ENCODE results near the gene CROCC2. TPM values are rescaled to one million over a fixed set of nuclear protein-coding genes. Genes with fewer than 3 reads are reported as not detected.

CROCC2 gene
- total and polyA plus RNA-seq, 2 of the 13 experiments (the other 11 are each of a cell fraction or from before 2014, with no cell fraction given) = not detected

- Histone ChIP-seq H2AFZ (ENCODE audit: low read length) (no peak overlapping the region), H3K27ac (ENCODE audit: extremely low read length, insufficient read depth, low read length) (no peak overlapping the region), H3K36me3 (replicated peaks in 1 of 2; ENCODE audit: control insufficient read depth in 1 of 2, insufficient read depth in 2 of 2, low read length in 2 of 2) (no peaks in the 10 kb centered on the region), H3K4me2 (ENCODE audit: low read depth, low read length) (no peak overlapping the region), H4K20me1 (ENCODE audit: insufficient read depth, low read length) (no peaks in the 10 kb centered on the region), H3K9me3 (ENCODE audit: low read length) (no peaks in the 10 kb centered on the region), H3K4me3 (replicated peaks in 1 of 3; ENCODE audit: insufficient read depth in 1 of 3, low read depth in 2 of 3, low read length in 3 of 3) (peak overlapping the region in 1 of 3 experiments; percentile 17; a peak in 1 of 6 replicates), H3K4me1 (ENCODE audit: insufficient read depth, low read length) (peaks cover 82% of the 10 kb centered on the region), H3K9ac (ENCODE audit: insufficient read depth, low read depth, low read length) (no peak overlapping the region), H3K79me2 (ENCODE audit: insufficient read depth, low read length) (no peaks in the 10 kb centered on the region), H3K27me3 (ENCODE audit: control insufficient read depth in 1 of 2, insufficient read depth in 2 of 2, low read length in 2 of 2) (peaks cover 0 to 3% of the 10 kb centered on the region in 2 experiments; a peak in 1 of 5 replicates)
- FAIRE-seq = no peak
- WGBS (ENCODE audit: low lambda C conversion rate) = 77% methylated on average over 25 of the region's 28 CpGs
- DNase-seq (ENCODE audit: low spot score) = no peak
- POLR2A ChIA-PET = interaction anchor here (1.6 to 9.3 kb wide), 2 partner anchors 19 to 20 kb away, joined by 3 to 63 read pairs; no protein-coding TSS in a partner anchor
- intact Hi-C loops (cut with micrococcal nuclease; ENCODE audit: unreplicated experiment) (no loop called here), in situ Hi-C loops (cut with HindIII; ENCODE audit: extremely low pct_ligation_motif_present, low pct_unique_long_range_greater_than_20kb) (no loop called here)
- CTCF ChIA-PET (ENCODE audit: low intra/inter-chr PET ratio, low total read pairs) = no interaction called here
- ATAC-seq = no peak
- no TSS peak for BruUV-seq (replicated peaks)
- TF ChIP-seq ZNF468 (CRISPR knock-in tag; IDR thresholded peaks at IDR 0.05) = 0 out of 2 replicates have a peak, but pooled peaks have one; percentile 65
- peak; percentile 6; the same call in 1 of the 2 replicates for TF ChIP-seq THAP9 (CRISPR knock-in tag; IDR thresholded peaks at IDR 0.05; ENCODE audit: borderline replicate concordance)
- 0 out of 2 replicates have a peak, but pooled peaks have one; percentile 15 for TF ChIP-seq ARID4A (CRISPR knock-in tag; IDR thresholded peaks at IDR 0.05; ENCODE audit: borderline replicate concordance)
- TF ChIP-seq FLYWCH1 (CRISPR knock-in tag; IDR thresholded peaks at IDR 0.05) = no peak
- 0 out of 2 replicates have a peak, but pooled peaks have one; percentile 27 for TF ChIP-seq ZNF672 (CRISPR knock-in tag; IDR thresholded peaks at IDR 0.05)
- peak; percentile 88 for TF ChIP-seq ZBTB38 (CRISPR knock-in tag; IDR thresholded peaks at IDR 0.05)
- no peak for TF ChIP-seq ELF4 (CRISPR knock-in tag; IDR thresholded peaks at IDR 0.05; ENCODE audit: borderline replicate concordance)
- no peak for TF ChIP-seq SUZ12 (IDR thresholded peaks at IDR 0.05; ENCODE audit: low read depth, low read length)
- TF ChIP-seq CENPT (CRISPR knock-in tag; IDR thresholded peaks at IDR 0.05; ENCODE audit: low read depth) = 0 out of 2 replicates have a peak, but pooled peaks have one; percentile 63
- TF ChIP-seq ZBTB34 (CRISPR knock-in tag; IDR thresholded peaks at IDR 0.05) = no peak
- TF ChIP-seq ZHX1 (CRISPR knock-in tag; IDR thresholded peaks at IDR 0.05; ENCODE audit: low read depth) = 0 out of 2 replicates have a peak, but pooled peaks have one; percentile 67
Measured at GRCh38 chr2:240894836-240895558, 11.1 kb upstream of the CROCC2 start.

Measured in HepG2 (cell line).